HG02798 (cell line): ENCODE measurements around the gene LINC00305.

Experiments used
- ATAC-seq: cut with Tn5 transposase; IDR thresholded peaks from one replicate; pipeline ENCODE4 v1.9.1; 2021; ENCODE audit warnings: mild to moderate bottlenecking; ENCODE audit not compliant: unreplicated experiment, poor library complexity

Gene LINC00305

DNA sequence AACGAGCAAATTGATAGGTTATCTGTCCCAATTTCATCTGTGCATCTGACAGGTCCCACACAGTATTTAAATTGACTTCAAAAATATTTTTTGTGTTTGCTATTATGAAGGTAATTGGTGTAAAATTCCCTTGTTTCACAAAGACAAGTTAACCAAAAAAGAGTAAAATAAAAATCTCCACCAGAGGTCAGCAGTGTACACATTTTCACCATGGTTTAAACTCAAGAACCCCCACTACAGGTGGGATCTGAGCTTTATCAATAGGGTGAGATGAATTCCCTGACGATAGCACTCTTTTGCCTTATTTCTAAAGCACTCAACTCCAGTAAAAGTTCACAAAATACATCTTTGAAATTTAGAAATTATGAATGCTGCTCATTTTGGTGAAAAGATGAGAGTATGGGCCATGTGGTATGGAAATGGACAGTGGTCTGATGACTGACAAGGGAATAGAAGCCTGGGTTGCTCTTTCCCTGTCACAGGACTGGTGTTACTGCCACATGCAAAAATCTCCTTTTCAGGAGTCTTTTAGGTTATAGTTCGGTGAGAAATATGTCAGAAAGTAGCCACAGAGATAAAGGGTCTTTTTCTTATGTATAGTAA, 111.0 kb downstream of the LINC00305 start:
- peak; percentile 78 for ATAC-seq

DNA sequence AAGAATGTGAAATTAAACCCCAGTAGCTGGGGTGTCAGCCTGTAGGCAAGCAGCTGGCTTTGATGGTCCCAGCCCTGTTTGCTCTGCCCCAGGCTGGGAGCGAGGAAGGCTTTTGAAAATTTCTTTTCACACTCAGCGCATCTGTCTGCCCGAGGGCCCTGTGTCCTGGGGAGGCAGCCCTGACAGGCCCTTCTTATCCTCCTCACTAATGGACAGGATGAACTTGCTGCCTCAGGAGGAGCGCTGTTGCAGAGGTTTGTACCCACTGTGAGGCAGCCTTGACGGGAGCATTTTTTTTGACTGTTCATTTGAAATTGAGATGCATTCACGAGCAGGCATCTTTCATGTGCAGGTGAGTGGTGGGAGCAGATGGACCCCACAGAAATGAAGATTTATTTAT, 116.6 kb downstream of the LINC00305 start:
- ATAC-seq: no peak

DNA sequence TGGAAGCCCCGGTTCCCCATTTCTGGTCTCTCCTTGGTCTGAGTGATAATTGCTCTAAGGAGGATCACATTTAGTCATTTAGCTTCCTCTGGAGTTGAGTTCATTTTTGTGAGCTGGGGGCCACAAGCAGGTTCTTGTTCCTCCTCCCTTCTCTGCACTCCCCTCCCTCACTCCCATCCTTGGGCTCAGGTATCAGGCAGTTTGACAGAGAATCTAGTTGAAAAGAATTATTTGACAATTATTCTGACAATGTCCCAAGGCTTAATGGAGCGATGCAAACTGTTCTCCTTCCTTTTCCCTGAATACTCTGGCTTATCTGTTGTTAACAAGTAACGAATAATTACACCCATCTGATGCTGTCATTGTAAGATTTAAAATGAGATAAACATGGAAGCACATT, 117.5 kb downstream of the LINC00305 start:
- no peak for ATAC-seq
